H1 (cell line): Measurements from ENCODE around the gene MT2A. TPM values are rescaled to one million over a fixed set of nuclear protein-coding genes. Genes with fewer than 3 reads are reported as not detected.

Experiments used
- ATF2 ChIP-seq: IDR thresholded peaks from 2 replicates; pipeline ENCODE4 v1.6.1; 2012; ENCODE audit warnings: low read length, inconsistent platforms
- CHD2 ChIP-seq: IDR thresholded peaks from 2 replicates; pipeline ENCODE4 v1.6.1; 2012; ENCODE audit warnings: low read length, improper control_type of control experiment
- CTBP2 ChIP-seq: IDR thresholded peaks from 2 replicates; pipeline ENCODE4 v1.7.0; 2011; ENCODE audit warnings: borderline replicate concordance, mild to moderate bottlenecking, moderate library complexity, mixed read lengths, low read length; ENCODE audit not compliant: insufficient read depth, insufficient read length
- JUN ChIP-seq: IDR thresholded peaks from 2 replicates; pipeline ENCODE4 v1.6.1; 2011; ENCODE audit warnings: low read depth, mild to moderate bottlenecking, improper control_type of control experiment, low read length
- RXRA ChIP-seq: IDR thresholded peaks from 2 replicates; pipeline ENCODE4 v1.6.1; 2011; ENCODE audit warnings: low read depth, mild to moderate bottlenecking, low read length, moderate library complexity; ENCODE audit not compliant: insufficient read depth
- TAF1 ChIP-seq: IDR thresholded peaks from 2 replicates; pipeline ENCODE4 v1.6.1; 2011; ENCODE audit warnings: mild to moderate bottlenecking, low read depth, low read length
- TAF7 ChIP-seq: optimal IDR thresholded peaks from 2 replicates; pipeline ENCODE3; 2011; ENCODE audit warnings: low read depth, mild to moderate bottlenecking, inconsistent platforms, low read length, moderate library complexity, borderline replicate concordance
- YY1 ChIP-seq: IDR thresholded peaks from 2 replicates; pipeline ENCODE4 v1.6.1; 2011; ENCODE audit warnings: low read depth, mild to moderate bottlenecking, low read length
- polyA plus RNA-seq, 7 experiments: library from polyadenylated mRNA; depleted of rRNA in 3 of 7; stranded (reverse) in 5 of 7; unstranded in 2 of 7; fragments of >200 nt in 5 of 7; fragments of 200-250 nt in 2 of 7; gene quantifications; 1 replicate in 5 of 7; 2 replicates in 1 of 7; 4 replicates in 1 of 7; pipeline versions ENCODE4 v1.2.1 to v1.2.3, GENCODE V29; 2011 to 2013; ENCODE audit warnings: missing spikeins in 2 of 7, mixed read lengths in 2 of 7
- total RNA-seq: library from RNA; stranded (reverse); fragmentation: NEBNext Ultra II Directional; extraction: Animal tissue kit (Norgen Biotek cat#: 25700); gene quantifications from 2 replicates; pipeline ENCODE4 v1.2.1, GENCODE V29; 2021

MT2A gene
- total and polyA plus RNA-seq, 2 of the 8 experiments (the other 6 are each of a cell fraction or from before 2014, with no cell fraction given), result 9.5 to 30.1 TPM

DNA sequence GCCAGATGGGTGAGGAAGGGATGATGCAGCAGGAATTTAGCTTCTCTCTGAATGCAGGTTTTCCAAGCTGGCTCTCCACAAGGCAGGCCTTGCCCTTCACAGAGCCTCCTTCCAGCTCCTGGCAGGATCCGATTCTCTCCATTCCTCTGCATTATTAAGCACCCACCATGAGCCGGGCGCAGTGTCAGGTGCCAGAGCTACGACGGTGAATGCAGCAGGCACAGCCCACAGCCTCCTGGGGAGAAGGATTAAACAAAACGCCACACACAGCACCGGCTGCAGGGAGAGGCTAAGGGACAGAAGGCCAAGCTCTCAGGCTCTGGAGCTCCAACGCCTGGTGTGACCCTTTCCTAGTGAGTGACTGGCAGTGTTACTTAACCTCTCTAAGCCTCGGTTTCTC is 7.1 kb upstream of the MT2A start (continued):
- TF ChIP-seq JUN (no peak), TAF7 (no peak), TAF1 (no peak), ATF2 (no peak), YY1 (no peak), RXRA (no peak), CHD2 (no peak), CTBP2 (no peak)
- TF ChIP-seq, all 59 proteins: peak for 0
